ENCODE data around the gene ATL1.

- TF ChIP-seq CTCF (IDR thresholded peaks at IDR 0.05) (no peak), POLR2A (IDR thresholded peaks at IDR 0.05) (no peak)
These were observed 38.0 kb upstream of the ATL1 start for GRCh38 chr14:50521912-50522341.
